Ishikawa (cell line): ENCODE data around the gene FIP1L1.

Experiments used
- CEBPB ChIP-seq: IDR thresholded peaks from 2 replicates; pipeline ENCODE4 v1.6.1; 2012
- CREB1 ChIP-seq: IDR thresholded peaks from 2 replicates; pipeline ENCODE4 v1.6.1; 2012; ENCODE audit warnings: low read depth
- EGR1 ChIP-seq: IDR thresholded peaks from 2 replicates; pipeline ENCODE4 v1.6.1; 2012
- EP300 ChIP-seq: IDR thresholded peaks from 2 replicates; pipeline ENCODE4 v1.6.1; 2012; ENCODE audit warnings: borderline replicate concordance
- FOXM1 ChIP-seq: IDR thresholded peaks from 2 replicates; pipeline ENCODE4 v1.6.1; 2012; ENCODE audit warnings: low read depth, borderline replicate concordance
- NFIC ChIP-seq: IDR thresholded peaks from 2 replicates; pipeline ENCODE4 v1.6.1; 2012
- RAD21 ChIP-seq: IDR thresholded peaks from 2 replicates; pipeline ENCODE4 v1.6.1; 2012; ENCODE audit warnings: low read depth
- REST ChIP-seq: IDR thresholded peaks from 2 replicates; pipeline ENCODE4 v1.6.1; 2012; ENCODE audit warnings: low read depth, mild to moderate bottlenecking
- TAF1 ChIP-seq: IDR thresholded peaks from 2 replicates; pipeline ENCODE4 v1.6.1; 2012; ENCODE audit warnings: low read depth, mild to moderate bottlenecking
- TCF12 ChIP-seq: IDR thresholded peaks from 2 replicates; pipeline ENCODE4 v1.6.1; 2012; ENCODE audit warnings: low read depth
- TEAD4 ChIP-seq: IDR thresholded peaks from 2 replicates; pipeline ENCODE4 v1.6.1; 2012
- YY1 ChIP-seq: IDR thresholded peaks from 2 replicates; pipeline ENCODE4 v1.6.1; 2012; ENCODE audit warnings: low read depth
- ZBTB7A ChIP-seq: IDR thresholded peaks from 2 replicates; pipeline ENCODE4 v1.6.1; 2012; ENCODE audit warnings: low read depth
- TF ChIP-seq, protein P1 (sequence below): IDR thresholded peaks from 2 replicates; pipeline ENCODE4 v1.6.1; 2012
- TF ChIP-seq, protein P2 (sequence below): IDR thresholded peaks from 2 replicates; pipeline ENCODE4 v1.6.1; 2012

Gene FIP1L1

GRCh38 chr4:53376900-53377299 is 541 bp upstream of the FIP1L1 start:
- no peak for TF ChIP-seq TAF1
- TF ChIP-seq EP300, result no peak
- no peak for TF ChIP-seq RAD21
- no peak for TF ChIP-seq TEAD4
- TF ChIP-seq EGR1, result no peak
- TF ChIP-seq, protein P1, sequence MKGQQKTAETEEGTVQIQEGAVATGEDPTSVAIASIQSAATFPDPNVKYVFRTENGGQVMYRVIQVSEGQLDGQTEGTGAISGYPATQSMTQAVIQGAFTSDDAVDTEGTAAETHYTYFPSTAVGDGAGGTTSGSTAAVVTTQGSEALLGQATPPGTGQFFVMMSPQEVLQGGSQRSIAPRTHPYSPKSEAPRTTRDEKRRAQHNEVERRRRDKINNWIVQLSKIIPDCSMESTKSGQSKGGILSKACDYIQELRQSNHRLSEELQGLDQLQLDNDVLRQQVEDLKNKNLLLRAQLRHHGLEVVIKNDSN, result no peak
- TF ChIP-seq FOXM1, result no peak
- TF ChIP-seq REST, result no peak
- no peak for TF ChIP-seq CREB1
- no peak for TF ChIP-seq YY1
- no peak for TF ChIP-seq TCF12

GRCh38 chr4:53378171-53378482 is 686 bp downstream of the FIP1L1 start:
- TF ChIP-seq TCF12 (no peak), TAF1 (no peak), FOXM1 (no peak), CEBPB (no peak), REST (no peak)

DNA sequence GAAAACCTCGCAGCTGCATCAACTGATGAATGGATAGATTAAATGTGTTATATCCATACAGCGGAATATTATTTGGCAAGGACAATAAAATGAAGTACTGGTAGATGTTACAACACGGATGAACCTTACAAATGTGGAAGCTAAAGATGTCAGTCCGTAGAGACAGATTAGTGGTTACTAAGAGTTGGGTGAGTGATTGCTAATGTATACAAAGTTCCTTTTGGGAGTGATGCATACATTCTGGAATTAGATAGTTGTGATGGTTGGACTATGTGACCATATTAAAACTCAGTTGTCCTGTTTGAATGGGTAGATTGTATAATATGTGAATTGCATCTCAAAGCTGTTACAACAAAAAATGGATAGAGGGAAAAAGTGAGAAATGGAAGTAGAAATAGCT is 2.8 kb downstream of the FIP1L1 start:
- TF ChIP-seq TCF12, result no peak
- no peak for TF ChIP-seq EGR1
- TF ChIP-seq EP300, result no peak
- no peak for TF ChIP-seq RAD21
- TF ChIP-seq TAF1, result no peak
- TF ChIP-seq, protein P1, result no peak
- no peak for TF ChIP-seq FOXM1
- TF ChIP-seq, protein P2, sequence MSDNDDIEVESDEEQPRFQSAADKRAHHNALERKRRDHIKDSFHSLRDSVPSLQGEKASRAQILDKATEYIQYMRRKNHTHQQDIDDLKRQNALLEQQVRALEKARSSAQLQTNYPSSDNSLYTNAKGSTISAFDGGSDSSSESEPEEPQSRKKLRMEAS, result no peak

DNA sequence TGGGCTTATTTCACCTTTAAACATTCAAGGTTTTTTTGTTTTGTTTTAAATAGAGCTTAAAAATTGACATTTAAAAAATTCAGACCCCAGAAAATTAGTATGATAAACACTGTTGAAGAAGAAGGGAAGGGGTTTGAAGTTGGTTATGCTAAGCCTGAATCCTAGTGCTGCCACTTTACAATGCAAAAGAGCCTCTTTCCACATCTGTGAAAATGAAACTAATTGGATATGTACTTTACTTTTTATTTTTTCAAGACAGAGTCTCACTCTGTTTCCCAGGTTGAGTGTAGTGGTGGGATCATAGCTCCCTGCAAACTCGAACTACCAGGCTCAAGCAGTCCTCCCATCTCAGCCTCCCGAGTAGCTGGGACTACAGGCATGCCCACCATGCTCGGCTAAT is 41.8 kb downstream of the FIP1L1 start:
- TF ChIP-seq RAD21 (no peak), TCF12 (no peak), TEAD4 (no peak), EGR1 (no peak), FOXM1 (no peak), CREB1 (no peak), TAF1 (no peak), YY1 (no peak)

DNA sequence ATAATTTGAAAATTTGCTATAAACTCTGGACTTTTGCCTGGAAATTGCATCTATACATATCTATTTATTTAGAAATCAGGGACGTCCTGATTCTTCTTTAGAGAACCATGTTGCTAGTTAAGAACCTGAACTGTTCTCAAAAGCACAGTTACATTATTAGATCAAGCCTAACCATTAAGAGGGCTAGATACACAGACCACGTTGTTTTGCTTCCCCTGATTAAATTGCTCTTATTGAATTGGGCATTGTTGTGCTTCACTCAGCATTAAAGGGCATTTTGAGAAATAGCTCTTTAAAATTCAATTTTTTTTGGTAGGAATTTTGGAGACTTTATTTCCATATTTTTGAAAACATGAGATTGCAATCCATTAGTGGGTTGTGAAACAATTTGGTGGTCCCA is 44.4 kb downstream of the FIP1L1 start:
- TF ChIP-seq, protein P2, result no peak
- TF ChIP-seq EGR1, result no peak
- no peak for TF ChIP-seq CREB1
- TF ChIP-seq TCF12, result no peak
- no peak for TF ChIP-seq TAF1
- no peak for TF ChIP-seq EP300
- TF ChIP-seq REST, result no peak
- no peak for TF ChIP-seq TEAD4
- no peak for TF ChIP-seq ZBTB7A
- no peak for TF ChIP-seq NFIC
- TF ChIP-seq, protein P1, result no peak
- TF ChIP-seq RAD21, result no peak
- no peak for TF ChIP-seq FOXM1
- TF ChIP-seq CEBPB, result no peak
- TF ChIP-seq YY1, result no peak
